NCI-H345 (cell line): Measurements from ENCODE around the gene RFTN1.
A peak's percentile ranks its signal among the peaks of the same experiment; 100 is the strongest.

ENCODE experiments used
- DNase-seq: peaks from one replicate; lab custom pipeline; 2025; lab: John Stamatoyannopoulos, UW

RFTN1 gene

GRCh38 chr3:16357186-16358121, 156.0 kb downstream of the RFTN1 start:
- DNase-seq = no peak

GRCh38 chr3:16355828-16356227, 157.7 kb downstream of the RFTN1 start:
- DNase-seq = no peak

GRCh38 chr3:16354291-16354690, 159.2 kb downstream of the RFTN1 start:
- no peak for DNase-seq

GRCh38 chr3:16352428-16352827, 161.1 kb downstream of the RFTN1 start:
- no peak for DNase-seq

- no peak for DNase-seq
Measured at GRCh38 chr3:16350597-16351318, 162.7 kb downstream of the RFTN1 start.

- DNase-seq = no peak
Measured at GRCh38 chr3:16349986-16350596, 163.4 kb downstream of the RFTN1 start.

GRCh38 chr3:16347548-16347947, 166.0 kb downstream of the RFTN1 start:
- no peak for DNase-seq

GRCh38 chr3:16346413-16347081, 167.0 kb downstream of the RFTN1 start:
- DNase-seq = no peak

GRCh38 chr3:16343101-16343500, 170.4 kb downstream of the RFTN1 start:
- no peak for DNase-seq

- no peak for DNase-seq
Measured at GRCh38 chr3:16338999-16339398, 174.5 kb downstream of the RFTN1 start.

- no peak for DNase-seq
Measured at GRCh38 chr3:16337856-16338540, 175.5 kb downstream of the RFTN1 start.

- no peak for DNase-seq
Measured at GRCh38 chr3:16336825-16337224, 176.7 kb downstream of the RFTN1 start.

- no peak for DNase-seq
Measured at GRCh38 chr3:16335772-16336645, 177.5 kb downstream of the RFTN1 start.

- no peak for DNase-seq
Measured at GRCh38 chr3:16335333-16335732, 178.2 kb downstream of the RFTN1 start.

- DNase-seq = no peak
Measured at GRCh38 chr3:16334909-16335308, 178.6 kb downstream of the RFTN1 start.

GRCh38 chr3:16332904-16333426, 180.5 kb downstream of the RFTN1 start:
- no peak for DNase-seq

- no peak for DNase-seq
Measured at GRCh38 chr3:16331319-16331883, 182.1 kb downstream of the RFTN1 start.

- DNase-seq = no peak
Measured at GRCh38 chr3:16330351-16330750, 183.1 kb downstream of the RFTN1 start.

- DNase-seq = peak; percentile 57
Measured at GRCh38 chr3:16329826-16330129, 183.7 kb downstream of the RFTN1 start.
